Lung microvascular endothelial cell (primary cell): ENCODE data around the gene NEB. TPM values are rescaled to one million over a fixed set of nuclear protein-coding genes. Genes with fewer than 3 reads are reported as not detected.

Source experiments
- DNase-seq, 2 donors: peaks; one replicate each; pipeline versions ENCODE4 v3.0.0 to v3.0.0-alpha.2; 2010; ENCODE audit warnings: low read depth in 2 of 2
- total RNA-seq: library from RNA; depleted of rRNA; stranded (reverse); fragments of >200 nt; gene quantifications from 2 replicates; pipeline ENCODE4 v1.2.1, GENCODE V29; 2014

The NEB gene
- total RNA-seq, 1 donor from 2014 or later = 0.99 TPM

DNA sequence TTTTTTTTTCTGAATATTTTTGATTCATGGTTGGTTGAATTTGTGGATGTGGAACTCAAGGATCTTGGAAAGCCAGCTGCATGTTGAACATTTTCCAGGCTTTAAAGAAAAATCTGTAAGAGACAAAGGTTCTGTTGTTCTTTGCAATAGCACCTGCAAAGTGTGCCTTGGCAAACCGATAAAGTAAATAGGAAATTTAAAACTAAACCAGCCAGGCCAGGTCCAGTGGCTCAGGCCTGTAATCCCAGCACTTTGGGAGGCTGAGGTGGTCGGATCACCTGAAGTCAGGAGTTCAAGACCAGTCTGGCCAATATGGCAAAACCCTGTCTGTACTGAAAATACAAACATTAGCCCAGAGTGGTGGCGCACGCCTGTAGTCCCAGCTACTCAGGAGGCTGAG lies 250.2 kb downstream of the NEB start:
- no peak for DNase-seq

DNA sequence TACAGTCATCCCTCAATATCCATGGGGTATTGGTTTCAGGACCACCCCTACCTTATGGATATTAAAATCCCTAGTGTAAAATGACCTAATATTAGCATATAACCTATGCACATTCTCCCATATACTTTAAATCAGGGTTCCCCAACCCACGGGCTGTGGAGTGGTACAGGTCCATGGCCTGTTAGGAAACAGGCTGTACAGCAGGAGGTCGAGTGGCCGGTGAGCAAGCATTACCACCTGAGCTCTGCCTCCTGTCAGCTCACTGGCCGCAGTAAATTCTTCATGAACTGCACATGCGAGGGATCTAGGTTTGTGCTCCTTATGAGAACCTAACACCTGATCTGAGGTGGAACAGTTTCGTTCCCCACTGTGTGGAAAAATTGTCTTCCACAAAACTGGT lies 250.7 kb downstream of the NEB start:
- DNase-seq = no peak

DNA sequence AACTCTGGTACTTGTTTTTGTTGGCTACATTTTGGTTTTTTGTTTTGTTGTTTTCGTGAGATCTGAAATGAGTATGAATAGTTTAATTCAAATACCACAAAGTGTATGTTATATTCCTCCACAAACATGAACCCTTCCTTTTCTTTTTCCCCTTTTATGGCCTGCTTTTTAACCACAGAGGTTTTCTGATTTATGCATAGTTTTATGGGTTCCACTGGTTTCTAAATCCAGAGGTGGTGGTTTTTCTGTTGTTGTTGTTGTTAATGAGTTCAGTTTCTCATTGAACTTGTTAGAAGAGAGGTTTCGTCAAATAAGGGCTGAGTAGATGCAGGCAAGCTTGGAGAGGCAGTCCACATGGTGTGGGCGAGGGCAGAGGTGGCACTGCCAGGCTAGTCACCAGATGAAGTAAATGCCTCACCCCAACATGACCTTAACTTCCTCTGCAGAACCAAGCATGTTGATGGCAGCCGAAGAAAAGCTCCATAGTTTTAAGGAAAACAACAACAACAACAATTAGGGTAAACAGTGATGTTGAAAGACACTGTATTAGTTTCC lies 252.0 kb downstream of the NEB start:
- DNase-seq = no peak

GRCh38 chr2:151481744-151482143 lies 252.5 kb downstream of the NEB start:
- DNase-seq = no peak

DNA sequence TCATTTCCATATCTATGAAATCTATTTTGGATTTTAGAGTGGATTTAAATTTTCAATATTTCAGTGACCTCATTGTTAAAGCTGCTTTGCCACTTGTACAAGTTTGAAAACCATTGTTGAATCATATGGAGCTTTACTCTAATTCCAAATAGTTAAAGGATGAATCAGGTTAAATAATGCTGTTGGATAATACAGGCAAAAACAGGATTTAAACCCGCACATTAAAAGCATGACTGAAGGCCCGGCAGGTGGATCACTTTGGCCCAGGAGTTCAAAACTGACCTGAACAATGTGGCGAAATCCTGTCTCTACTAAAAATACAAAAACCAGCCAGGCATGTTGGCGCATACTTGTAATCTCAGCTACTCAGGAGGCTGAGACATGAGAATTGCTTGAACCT lies 256.3 kb downstream of the NEB start:
- DNase-seq = no peak

GRCh38 chr2:151476287-151476686 lies 258.0 kb downstream of the NEB start:
- no peak for DNase-seq

DNA sequence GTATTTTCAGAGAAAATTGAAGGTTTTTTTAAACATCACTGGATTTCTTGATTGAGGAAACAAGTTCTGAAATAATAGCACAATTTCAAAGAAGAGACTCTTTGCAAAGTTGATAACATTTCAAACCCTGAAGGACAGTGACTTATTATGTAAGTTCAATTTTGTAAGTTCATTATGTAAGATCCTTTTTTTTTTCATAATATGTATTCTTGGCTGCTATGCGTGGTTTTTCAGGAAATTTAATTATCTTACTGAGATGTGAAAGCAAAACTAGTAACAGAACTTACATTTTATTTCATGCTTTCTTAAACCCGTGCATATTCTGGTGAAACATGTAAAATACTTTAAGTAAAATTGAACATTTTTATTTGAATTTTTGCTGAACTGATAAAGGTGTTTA lies 259.2 kb downstream of the NEB start:
- DNase-seq = no peak

DNA sequence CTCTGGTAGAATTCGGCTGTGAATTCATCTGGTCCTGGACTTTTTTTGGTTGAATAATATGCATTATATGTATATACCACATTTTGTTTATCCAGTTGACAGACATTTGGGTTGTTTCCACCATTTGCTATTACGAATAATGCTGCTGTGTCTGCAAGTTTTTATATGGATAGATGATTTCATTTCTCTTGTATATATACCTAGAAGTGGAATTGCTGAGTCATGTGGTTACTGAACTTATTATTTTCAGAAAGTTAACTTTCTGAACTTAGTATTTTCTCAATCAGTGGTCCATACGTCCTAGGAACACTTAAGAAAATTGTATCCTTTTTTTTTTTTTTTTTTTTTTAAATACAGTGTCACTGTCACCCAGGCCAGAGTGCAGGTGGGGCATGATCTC lies 261.3 kb downstream of the NEB start:
- DNase-seq = no peak

GRCh38 chr2:151470556-151470955 lies 263.7 kb downstream of the NEB start:
- no peak for DNase-seq

GRCh38 chr2:151465771-151466170 lies 268.5 kb downstream of the NEB start:
- no peak for DNase-seq

GRCh38 chr2:151459358-151459757 lies 274.9 kb downstream of the NEB start:
- DNase-seq = peak in 1 of 2 donors; percentile 50

- no peak for DNase-seq
Measured at GRCh38 chr2:151439127-151439526, 295.1 kb downstream of the NEB start.

- DNase-seq = no peak
Measured at GRCh38 chr2:151438506-151438905, 295.8 kb downstream of the NEB start.

- DNase-seq = peak; percentile 24 to 40
Measured at GRCh38 chr2:151437630-151438029, 296.6 kb downstream of the NEB start.

Other genes starting within 250 kb of the NEB start
- 57.3 and 103 TPM in 2 replicates for gene ARL5A, start 93.9 kb upstream of the NEB start, total RNA-seq